ENCODE results near the gene CHI3L1. TPM values are rescaled to one million over a fixed set of nuclear protein-coding genes. Genes with fewer than 3 reads are reported as not detected.

CHI3L1 gene
- total RNA-seq, 2 donors from 2014 or later = 0.68 to 5.0 TPM

DNA sequence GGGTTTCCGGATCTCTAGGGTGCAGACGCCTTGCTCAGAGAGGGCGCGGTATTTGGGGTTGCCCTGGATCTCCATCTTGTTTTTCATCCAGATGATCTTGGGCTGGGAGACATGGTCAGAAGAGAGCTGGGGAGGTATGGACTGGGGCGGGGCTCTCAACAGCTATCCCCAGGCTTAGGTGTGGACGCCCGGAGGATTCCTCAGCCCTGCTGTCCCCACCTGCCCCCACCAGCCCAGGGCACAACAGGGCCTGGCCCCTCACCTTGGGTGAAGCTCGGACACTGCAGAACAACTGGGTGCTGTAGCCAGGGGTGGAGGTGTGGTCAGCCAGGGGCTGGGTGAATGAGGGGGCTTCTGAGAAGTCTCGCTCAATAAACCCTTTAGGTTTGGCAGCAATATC, 17.5 kb downstream of the CHI3L1 start:
- Histone ChIP-seq H3K36me3 (no peaks in the 10 kb centered on the region), H3K9me3 (no peaks in the 10 kb centered on the region), H3K4me1 (ENCODE audit: control insufficient read depth in 1 of 2, low read depth in 2 of 2) (no peaks in the 10 kb centered on the region), H3K27me3 (replicated peaks; ENCODE audit: insufficient read depth) (no peaks in the 10 kb centered on the region), H3K27ac (no peak overlapping the region), H3K4me3 (no peak overlapping the region)
- TF ChIP-seq, protein P1, sequence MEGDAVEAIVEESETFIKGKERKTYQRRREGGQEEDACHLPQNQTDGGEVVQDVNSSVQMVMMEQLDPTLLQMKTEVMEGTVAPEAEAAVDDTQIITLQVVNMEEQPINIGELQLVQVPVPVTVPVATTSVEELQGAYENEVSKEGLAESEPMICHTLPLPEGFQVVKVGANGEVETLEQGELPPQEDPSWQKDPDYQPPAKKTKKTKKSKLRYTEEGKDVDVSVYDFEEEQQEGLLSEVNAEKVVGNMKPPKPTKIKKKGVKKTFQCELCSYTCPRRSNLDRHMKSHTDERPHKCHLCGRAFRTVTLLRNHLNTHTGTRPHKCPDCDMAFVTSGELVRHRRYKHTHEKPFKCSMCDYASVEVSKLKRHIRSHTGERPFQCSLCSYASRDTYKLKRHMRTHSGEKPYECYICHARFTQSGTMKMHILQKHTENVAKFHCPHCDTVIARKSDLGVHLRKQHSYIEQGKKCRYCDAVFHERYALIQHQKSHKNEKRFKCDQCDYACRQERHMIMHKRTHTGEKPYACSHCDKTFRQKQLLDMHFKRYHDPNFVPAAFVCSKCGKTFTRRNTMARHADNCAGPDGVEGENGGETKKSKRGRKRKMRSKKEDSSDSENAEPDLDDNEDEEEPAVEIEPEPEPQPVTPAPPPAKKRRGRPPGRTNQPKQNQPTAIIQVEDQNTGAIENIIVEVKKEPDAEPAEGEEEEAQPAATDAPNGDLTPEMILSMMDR (IDR thresholded peaks at IDR 0.05) = no peak
- DNase-seq (ENCODE audit: low spot score) (no peak), ATAC-seq (ENCODE audit: insufficient number of reproducible peaks, low FRiP score, low read depth) (no peak)

DNA sequence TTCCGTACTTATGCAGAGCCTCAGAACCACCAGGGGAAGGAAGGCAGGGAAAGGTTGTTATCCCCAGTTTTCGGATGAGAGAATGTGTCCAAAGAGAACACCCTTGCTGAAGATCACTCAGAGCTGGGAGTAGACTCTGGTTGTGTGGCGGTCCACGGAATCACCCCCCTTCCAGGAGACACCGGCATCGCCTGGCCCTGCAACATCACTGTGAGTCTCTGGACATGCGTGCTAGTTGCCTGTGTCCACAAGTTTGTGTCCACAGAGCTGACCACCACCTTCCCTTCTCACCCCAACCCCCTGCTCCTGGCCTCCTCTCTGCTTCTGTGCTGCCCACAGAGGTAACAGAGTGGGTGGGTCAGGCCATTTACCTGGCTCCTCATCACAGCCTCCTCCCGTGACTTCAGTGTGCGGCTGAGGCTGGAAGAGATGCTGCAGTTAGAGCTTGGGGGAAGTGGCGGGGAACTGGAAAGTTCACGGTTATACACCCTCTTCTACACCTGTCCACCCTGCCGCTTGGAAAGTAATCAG, 18.2 kb downstream of the CHI3L1 start:
- no peak overlapping the region for H3K4me3 ChIP-seq
- no peaks in the 10 kb centered on the region for H3K36me3 ChIP-seq
- TF ChIP-seq, protein P1 (IDR thresholded peaks at IDR 0.05) = no peak
- no peak for ATAC-seq (ENCODE audit: insufficient number of reproducible peaks, low FRiP score, low read depth)
- H3K27ac ChIP-seq = no peak overlapping the region
- no peaks in the 10 kb centered on the region for H3K9me3 ChIP-seq
- no peak for DNase-seq (ENCODE audit: low spot score)
- no peaks in the 10 kb centered on the region for H3K4me1 ChIP-seq (ENCODE audit: control insufficient read depth in 1 of 2, low read depth in 2 of 2)
- H3K27me3 ChIP-seq (replicated peaks; ENCODE audit: insufficient read depth) = no peaks in the 10 kb centered on the region

DNA sequence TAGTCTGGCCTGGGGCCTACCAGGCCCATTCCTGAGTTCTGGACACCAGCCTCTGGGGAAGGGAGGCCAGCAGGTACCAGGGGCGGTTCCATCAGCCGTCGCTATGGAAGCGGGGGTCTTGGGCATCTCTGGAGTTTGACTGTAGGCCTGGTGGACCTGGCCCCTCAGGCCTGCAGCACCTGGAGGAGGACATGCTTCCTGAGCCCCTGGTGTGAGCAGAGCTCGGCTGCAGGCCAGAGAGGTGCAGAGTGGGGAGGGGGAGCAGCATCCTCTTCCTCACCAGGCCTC, 18.6 kb downstream of the CHI3L1 start:
- ATAC-seq (ENCODE audit: insufficient number of reproducible peaks, low FRiP score, low read depth) = no peak
- Histone ChIP-seq H3K4me1 (ENCODE audit: control insufficient read depth in 1 of 2, low read depth in 2 of 2) (no peaks in the 10 kb centered on the region), H3K27ac (no peak overlapping the region), H3K9me3 (no peaks in the 10 kb centered on the region), H3K4me3 (no peak overlapping the region), H3K27me3 (replicated peaks; ENCODE audit: insufficient read depth) (no peaks in the 10 kb centered on the region), H3K36me3 (no peaks in the 10 kb centered on the region)
- no peak for DNase-seq (ENCODE audit: low spot score)
- TF ChIP-seq, protein P1 (IDR thresholded peaks at IDR 0.05) = no peak

DNA sequence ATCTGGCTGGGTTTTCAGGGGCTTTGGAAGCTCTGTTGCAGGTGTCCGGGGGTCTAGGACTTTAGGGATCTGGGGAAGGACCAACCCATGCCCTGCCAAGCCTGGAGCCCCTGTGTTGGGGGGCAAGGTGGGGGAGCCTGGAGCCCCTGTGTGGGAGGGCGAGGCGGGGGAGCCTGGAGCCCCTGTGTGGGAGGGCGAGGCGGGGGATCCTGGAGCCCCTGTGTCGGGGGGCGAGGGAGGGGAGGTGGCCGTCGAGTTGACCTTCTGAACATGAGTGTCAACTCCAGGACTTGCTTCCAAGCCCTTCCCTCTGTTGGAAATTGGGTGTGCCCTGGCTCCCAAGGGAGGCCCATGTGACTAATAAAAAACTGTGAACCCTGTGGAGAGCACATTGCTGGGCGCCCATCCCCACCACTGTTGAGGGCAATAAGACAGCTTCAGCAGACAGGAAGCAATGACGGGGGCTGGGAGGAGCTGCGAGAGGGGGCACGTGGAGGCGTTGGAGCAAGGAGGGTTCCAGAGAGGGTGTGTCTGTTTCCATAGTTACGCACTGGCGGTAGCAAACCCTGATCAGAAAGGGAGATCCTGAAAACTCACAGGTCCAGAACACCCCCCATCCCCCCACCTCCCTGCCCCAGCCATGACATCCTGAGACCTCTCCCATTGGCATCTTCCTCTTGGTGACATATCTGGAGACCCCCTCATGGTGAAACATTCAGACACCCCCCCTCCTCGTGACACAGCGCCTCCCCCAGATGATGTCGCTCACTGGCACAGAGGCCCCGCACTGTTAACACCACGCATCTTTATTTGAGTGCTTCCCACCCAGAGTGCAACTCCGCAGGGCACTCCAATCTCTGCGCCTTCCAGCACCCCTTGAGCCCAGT, 19.2 kb downstream of the CHI3L1 start:
- no peaks in the 10 kb centered on the region for H3K27me3 ChIP-seq (replicated peaks; ENCODE audit: insufficient read depth)
- H3K4me3 ChIP-seq = no peak overlapping the region
- H3K4me1 ChIP-seq (ENCODE audit: control insufficient read depth in 1 of 2, low read depth in 2 of 2) = no peaks in the 10 kb centered on the region
- TF ChIP-seq, protein P1 (IDR thresholded peaks at IDR 0.05) = no peak
- DNase-seq (ENCODE audit: low spot score) (no peak), ATAC-seq (ENCODE audit: insufficient number of reproducible peaks, low FRiP score, low read depth) (no peak)
- no peaks in the 10 kb centered on the region for H3K36me3 ChIP-seq
- H3K9me3 ChIP-seq = no peaks in the 10 kb centered on the region
- no peak overlapping the region for H3K27ac ChIP-seq

DNA sequence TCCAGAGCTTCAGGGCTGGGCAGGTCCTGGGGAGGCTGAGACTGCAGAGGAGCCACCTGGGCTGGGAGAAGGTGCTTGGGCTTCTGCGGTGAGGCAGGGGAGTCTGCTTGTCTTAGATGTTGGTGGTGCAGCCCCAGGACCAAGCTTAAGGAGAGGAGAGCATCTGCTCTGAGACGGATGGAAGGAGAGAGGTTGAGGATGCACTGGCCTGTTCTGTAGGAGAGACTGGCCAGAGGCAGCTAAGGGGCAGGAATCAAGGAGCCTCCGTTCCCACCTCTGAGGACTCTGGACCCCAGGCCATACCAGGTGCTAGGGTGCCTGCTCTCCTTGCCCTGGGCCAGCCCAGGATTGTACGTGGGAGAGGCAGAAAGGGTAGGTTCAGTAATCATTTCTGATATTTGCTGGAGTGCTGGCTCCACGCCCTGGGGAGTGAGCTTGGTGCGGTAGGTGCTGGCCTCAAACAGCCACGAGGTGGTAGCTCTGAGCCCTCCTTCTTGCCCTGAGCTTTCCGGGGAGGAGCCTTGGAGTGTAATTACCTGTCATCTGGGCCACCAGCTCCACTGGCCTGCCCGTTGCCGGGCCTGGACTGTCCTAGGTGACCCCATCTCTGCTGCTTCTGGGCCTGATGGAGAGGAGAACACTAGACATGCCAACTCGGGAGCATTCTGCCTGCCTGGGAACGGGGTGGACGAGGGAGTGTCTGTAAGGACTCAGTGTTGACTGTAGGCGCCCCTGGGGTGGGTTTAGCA, 20.1 kb downstream of the CHI3L1 start:
- no peak overlapping the region for H3K27ac ChIP-seq
- no peak for DNase-seq (ENCODE audit: low spot score)

More for the DNA sequence above, 20.1 kb downstream of the CHI3L1 start:
- Histone ChIP-seq H3K4me1 (ENCODE audit: control insufficient read depth in 1 of 2, low read depth in 2 of 2) (no peaks in the 10 kb centered on the region), H3K36me3 (no peaks in the 10 kb centered on the region), H3K27me3 (replicated peaks; ENCODE audit: insufficient read depth) (no peaks in the 10 kb centered on the region), H3K4me3 (no peak overlapping the region), H3K9me3 (no peaks in the 10 kb centered on the region)
- TF ChIP-seq, protein P1 (IDR thresholded peaks at IDR 0.05) = no peak
- ATAC-seq (ENCODE audit: insufficient number of reproducible peaks, low FRiP score, low read depth) = no peak
